GM19397 (cell line): Measurements from ENCODE around the gene HIC2.
A peak's percentile ranks its signal among the peaks of the same experiment; 100 is the strongest.
"Not testable (repeated sequence)": the region's sequence is repeated elsewhere in the genome, so short reads cannot be mapped to it uniquely, and the experiment has no call there.

Experiments
- ATAC-seq: cut with Tn5 transposase; IDR thresholded peaks from one replicate; pipeline ENCODE4 v1.9.1; 2021; ENCODE audit warnings: mild to moderate bottlenecking, moderate library complexity; ENCODE audit not compliant: unreplicated experiment

Gene HIC2

DNA sequence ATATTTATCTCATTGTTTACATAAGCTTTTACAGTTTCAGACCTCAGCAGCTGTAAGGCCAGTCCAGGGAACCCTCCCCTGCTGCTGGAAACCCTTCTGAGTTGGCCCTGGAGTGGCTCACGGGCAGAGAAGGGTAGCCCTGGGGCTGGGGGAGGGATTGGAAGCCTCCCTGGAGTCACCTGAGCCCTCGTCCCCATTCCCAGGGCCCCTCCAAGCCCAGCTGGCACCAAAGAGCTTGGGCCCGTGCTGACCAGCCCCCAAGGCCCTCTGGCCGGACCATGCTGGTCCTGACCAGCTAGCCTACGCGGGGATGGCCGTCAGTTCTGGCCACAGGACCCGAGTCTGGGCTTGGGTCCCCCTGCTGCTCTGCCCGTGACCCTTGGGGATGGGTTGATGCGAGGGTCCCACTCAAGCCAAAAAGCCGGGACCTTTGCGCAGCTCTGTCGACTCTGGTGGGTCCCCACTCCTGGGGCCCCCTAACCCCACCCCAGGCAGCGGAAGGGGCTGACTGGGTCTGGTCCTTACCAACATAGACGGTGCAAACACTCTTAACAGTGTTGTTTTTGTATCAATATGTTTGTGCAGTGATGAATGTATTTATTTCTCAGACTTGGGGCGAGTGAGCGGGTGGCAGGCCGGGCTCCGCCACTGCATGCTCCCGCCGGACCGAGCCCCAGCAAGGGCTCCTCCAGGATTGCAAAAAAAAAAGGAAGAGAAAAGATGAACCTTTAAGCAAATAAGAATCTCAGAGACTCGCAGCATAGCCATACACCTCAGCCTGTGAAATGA is 32.6 kb downstream of the HIC2 start:
- ATAC-seq = no peak

GRCh38 chr22:21450320-21450831 is 33.2 kb downstream of the HIC2 start:
- ATAC-seq = no peak

DNA sequence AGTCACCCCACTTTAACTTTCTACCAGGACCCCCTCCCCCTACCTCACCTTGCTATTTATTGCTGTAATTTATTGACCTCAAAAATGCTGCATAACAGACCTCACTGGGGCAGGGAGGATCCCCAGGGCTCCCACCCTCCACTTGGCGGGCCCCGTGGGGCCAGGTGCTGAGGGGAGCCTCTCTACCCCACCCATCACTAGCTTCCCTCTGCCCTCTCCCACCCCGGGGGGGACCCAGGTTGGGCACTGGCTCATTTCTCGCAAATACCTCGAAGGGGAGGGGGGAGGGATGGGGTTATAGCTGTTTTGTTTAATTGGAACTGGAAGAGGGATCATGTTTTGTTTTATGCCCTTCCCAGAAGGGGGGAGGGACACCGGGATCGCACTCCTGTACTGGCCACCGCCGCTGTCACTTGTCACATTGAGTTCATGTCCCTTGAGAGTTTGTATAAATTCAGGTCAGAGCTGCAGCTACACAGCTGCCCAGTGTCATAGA is 33.7 kb downstream of the HIC2 start:
- no peak for ATAC-seq

DNA sequence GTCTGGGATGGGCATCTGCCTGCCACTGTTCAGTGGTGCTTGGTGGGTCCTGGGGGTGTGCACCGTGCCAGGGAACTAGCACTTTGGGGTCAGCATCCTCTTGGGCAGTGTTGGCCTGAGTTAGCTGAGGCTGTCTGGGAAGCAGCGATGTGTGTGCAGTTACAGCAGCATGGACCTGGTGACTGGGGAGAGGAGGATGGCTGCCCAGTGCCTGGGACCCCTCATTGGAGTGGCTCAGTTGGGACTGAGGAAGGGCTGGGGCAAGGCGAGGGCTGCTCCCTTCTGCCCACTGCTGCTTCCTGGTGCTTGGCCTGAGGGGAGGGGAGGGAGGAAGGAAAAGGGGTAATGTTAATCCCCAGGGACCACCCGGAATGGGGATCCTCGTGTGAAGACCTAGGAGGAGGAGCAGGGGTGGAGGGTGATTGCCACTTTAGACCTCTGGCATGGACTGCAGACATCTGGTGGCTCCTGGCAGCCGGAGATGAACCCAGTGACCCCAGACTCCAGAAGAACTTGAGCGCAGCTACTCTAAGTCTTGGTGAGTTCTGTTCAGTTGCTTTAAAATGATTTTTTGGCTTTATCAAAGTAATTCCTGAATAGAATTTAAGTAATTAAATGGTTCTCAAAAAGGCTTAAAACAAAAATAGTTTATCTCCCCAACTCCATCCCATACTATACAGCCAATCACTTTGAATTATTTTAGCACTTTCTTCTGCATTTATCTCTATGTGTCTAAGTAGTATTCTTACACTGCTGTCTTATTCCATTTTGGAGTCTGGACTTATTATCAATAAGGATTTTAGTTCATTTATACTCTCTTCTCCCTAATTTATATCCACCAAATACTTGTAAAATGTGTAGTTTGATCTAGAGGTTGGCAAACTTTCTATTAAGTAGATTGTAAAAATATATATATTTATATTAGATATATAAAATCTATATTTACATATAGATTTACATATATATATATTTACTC is 34.7 kb downstream of the HIC2 start:
- ATAC-seq = no peak

- ATAC-seq = not testable (repeated sequence)
These were observed 35.5 kb downstream of the HIC2 start for GRCh38 chr22:21452666-21453065.

- ATAC-seq = not testable (repeated sequence)
These were observed 37.8 kb downstream of the HIC2 start for GRCh38 chr22:21454998-21455333.

DNA sequence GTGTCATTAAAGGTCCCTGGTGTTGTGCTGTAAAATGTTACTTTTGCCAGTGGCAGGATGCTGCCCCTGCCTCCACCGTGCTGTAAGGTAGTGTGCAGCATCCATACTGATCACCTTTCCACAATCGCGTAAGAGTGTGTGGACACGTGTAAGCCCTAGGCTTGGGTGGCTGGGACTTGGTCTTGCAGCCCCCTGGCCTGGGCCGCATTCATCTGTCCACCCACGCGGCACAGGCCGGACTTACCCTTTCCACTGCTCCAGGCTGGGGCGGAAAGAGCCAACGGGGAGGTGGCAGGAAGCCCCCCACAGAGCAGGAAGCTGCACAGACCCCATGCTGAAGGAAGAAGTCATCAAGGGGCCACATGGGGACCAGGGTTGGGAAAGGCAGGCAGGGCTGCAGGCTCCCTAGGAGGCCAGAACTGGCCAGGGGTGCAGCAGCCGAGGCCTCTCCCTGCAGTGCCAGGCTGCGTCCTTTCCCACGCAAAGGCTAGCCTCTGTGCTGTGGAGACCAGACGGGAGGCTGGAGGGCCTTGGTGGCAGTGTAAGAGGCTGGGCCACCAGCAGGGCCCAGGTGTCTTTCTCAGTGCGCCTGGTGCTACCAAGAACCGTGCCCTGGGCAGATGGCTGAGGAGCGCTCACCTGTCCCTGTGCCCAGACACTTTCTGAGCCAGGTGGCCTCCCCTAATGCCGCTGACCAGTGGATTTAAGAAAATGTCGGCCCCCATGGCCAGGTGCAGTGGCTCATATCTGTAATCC is 38.3 kb downstream of the HIC2 start:
- no peak for ATAC-seq

GRCh38 chr22:21457023-21457787 is 40.0 kb downstream of the HIC2 start:
- no peak for ATAC-seq

DNA sequence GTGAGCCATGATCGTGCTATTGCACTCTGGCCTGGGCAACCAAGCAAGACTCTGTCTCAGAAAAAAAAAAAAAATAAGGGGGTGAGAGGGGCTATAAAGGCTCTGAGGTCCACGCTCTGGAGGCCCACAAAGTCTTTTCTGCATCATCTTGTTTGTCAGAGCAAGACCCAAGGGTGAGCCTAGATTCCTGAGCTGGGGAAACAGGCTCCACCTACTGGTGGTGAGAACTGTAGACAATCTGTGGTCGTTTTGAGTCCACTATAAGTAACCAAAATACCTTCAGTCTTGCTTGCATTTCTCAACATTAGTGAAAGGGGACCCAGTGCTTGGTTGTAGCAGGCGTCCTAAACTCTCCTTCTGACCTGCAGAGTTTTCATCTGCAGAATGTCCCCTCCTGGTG is 45.5 kb downstream of the HIC2 start:
- ATAC-seq = not testable (repeated sequence)

- peak; percentile 11 for ATAC-seq
These were observed 50.4 kb downstream of the HIC2 start, which contains the start of gene TMEM191C for GRCh38 chr22:21467337-21468193. TMEM191C (plus strand) TSS chr22:21467387; CDS start chr22:21467460, 73 bp downstream.

- peak; percentile 74 for ATAC-seq
These were observed 51.3 kb downstream of the HIC2 start for GRCh38 chr22:21468194-21469096.

DNA sequence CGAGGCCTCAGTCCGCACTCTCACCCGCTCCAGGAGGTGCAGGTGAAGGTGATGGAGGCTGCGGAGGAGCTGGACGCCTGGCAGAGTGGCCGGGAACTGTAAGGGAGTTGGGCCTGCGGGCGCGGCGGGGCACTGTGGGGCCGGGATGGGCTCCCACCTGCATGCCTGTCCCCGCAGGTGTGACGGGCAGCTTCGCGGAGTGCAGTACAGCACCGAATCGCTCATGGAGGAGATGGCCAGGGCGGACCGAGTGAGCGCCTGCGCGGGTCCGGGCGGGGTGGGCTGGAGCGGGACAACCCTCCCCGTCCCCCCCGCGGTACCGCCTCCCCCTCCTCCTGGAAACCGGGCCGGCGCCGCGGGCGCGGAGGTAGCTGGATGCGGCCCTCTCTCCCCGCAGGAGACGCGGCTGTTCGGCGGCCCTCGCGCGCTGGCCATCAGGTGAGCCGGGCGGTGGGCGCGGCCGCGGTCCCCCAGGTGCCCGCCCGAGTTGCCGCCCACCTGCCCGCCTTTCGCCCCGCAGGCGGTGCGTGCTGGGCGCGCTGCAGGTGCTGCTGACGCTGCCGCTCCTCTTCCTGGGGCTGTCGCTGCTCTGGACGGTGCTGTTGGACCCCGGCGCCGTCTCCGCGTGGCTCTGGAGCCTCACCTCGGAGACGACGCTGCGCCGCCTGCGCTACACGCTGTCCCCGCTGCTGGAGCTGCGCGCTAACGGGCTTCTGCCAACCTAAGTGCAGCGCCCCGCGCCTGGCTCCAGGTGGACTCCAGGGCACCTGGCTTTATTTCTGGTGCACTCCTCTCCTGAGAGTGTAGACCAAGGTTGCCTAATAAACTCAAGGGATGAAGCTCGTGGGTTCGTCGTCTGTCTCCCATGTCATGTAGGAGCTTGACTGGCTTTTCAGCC is 52.2 kb downstream of the HIC2 start:
- ATAC-seq = peak; percentile 1

DNA sequence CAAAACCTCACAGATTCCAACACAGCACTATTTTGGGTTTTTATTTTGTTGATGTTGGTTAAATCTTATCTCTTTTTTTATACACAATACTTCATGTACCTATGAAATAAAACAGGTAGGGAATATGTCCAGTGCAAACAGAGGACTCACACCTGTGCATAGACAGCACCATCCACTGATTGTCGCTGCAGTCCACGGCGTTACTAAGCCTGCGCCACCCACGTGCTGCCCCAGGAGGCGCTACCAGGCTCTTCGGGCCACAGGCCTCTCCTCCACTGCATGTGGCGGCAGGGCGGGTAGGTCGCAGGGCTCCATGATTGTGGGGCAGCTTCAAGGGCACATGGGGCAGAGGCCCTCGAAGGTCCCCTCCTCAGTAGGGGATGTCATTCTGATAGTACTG is 55.8 kb downstream of the HIC2 start:
- ATAC-seq = not testable (repeated sequence)

DNA sequence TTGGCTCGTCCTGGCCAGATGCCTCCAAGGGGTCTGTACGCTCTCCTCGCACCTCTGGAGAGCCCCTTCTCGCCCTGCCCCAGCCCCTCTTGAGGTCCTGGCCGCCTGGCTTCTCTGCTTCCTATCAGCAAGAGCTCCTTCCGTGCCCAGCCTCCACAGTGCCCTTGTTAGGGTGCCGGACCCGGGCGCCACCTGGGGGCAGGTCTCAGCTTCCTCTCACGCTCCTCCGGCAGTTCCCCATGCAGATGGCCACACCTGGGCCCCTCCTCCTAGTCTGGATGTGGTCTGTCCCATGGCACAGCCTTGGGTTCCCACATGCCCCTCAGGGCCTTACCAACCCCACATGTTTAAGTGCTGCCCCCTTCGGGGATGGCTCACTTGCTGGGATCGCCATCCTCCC is 56.5 kb downstream of the HIC2 start:
- not testable (repeated sequence) for ATAC-seq

GRCh38 chr22:21484039-21484438 is 66.9 kb downstream of the HIC2 start:
- ATAC-seq = not testable (repeated sequence)

- not testable (repeated sequence) for ATAC-seq
These were observed 70.6 kb downstream of the HIC2 start for GRCh38 chr22:21487723-21488122.

- not testable (repeated sequence) for ATAC-seq
These were observed 72.0 kb downstream of the HIC2 start for GRCh38 chr22:21489149-21489680.
